GM21367 (cell line): Measurements from ENCODE around the gene SYNE1.

Experiments
- ATAC-seq: cut with Tn5 transposase; IDR thresholded peaks from one replicate; pipeline ENCODE4 v1.9.1; 2021; ENCODE audit not compliant: unreplicated experiment

Gene SYNE1

DNA sequence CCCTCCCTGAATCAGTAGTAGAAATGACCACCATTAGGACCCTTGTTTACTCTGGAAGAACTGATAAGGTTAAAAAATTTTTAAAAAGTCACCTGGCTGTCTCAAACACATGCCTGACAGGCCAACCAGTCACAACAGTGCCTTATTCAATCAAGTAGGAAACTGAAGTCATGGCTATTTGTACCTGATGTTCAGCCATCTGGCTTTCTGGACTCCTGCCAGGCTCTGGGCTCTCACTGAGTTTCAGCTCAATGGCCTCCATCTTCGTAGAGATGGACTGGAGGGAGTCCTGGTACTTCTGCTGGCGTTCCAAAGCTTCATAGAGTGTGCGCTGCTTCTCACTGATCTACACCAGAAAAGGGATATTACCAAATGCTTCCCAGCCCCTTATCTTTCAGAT is 343.8 kb downstream of the SYNE1 start:
- ATAC-seq, result no peak

- ATAC-seq, result no peak
These were observed 344.6 kb downstream of the SYNE1 start for GRCh38 chr6:152292555-152292954.

- no peak for ATAC-seq
These were observed 346.5 kb downstream of the SYNE1 start for GRCh38 chr6:152290693-152291092.

DNA sequence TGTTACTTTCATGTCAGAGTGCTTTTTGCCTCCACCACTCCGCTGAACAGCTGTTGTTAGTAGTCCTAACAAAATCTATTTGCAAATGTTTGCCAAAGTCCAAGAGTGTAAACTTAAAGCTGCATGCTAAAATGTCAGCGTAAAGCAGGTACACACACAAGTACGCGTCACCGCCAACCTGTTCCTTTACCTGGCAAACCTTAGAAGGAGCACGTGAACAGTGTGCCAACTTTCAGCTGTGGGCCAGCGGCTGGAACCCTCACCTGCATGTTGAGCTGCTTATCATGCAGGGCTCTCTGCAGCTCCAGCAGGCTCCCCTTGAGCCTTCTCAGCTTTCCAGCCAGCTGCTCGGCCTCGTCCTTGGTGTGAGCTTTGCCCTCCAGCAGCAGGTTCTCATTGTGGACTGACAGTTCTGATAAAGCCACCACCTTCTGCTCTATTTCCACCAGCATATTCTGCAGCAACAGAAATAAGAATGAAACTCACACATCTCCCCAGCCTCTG is 359.3 kb downstream of the SYNE1 start:
- no peak for ATAC-seq

- no peak for ATAC-seq
These were observed 363.5 kb downstream of the SYNE1 start for GRCh38 chr6:152273638-152274037.

GRCh38 chr6:152273002-152273401 is 364.2 kb downstream of the SYNE1 start:
- ATAC-seq, result no peak

DNA sequence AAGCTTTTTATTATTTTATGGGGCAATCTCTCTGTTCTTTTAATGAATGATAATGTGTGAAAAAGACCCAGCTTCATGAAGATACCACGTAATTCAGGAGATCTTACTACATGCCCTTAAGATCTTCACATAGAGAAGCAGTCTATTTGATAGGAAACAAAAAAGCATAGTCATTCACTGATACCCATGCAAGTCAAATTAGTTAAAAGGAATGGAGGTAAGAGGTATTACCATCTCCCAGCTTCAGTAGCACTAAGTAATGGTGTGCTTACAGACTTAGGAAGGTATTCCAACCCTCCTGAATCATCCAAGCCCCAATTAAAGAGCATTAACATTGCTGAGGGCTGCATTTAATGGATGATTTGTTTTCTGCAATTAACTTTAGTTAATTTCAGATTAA is 364.7 kb downstream of the SYNE1 start:
- no peak for ATAC-seq

DNA sequence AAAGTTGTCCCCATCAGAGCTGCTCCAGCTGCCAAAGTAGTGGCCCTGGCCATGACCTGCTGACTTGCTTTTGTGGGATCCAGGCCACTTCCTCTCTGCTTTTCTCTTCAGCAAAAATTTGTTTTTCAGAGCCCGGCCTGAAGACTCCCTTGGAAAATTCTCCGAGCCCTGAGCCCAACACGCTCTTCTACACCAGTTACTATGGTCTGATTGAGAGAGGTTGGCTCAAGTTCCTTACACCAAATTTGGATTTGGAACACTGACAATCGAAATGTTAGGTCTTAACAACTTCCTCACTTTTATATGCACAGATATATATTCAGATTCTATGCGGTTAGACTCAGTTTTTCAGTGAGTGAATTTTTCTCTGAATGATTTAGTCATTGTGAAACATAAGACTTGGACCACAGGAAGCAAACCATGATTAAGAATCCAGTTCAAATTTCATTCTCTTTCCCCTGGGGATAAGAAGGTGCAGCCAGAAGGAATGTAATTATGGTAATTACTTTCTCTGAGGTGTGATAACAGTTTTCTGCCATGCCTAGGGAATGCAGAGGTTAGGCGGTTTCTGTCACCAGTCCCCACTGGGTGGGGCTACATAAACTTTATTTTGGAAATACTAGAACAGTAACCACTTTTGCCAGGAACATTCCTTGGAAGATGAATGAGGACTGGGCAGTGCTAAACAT is 365.2 kb downstream of the SYNE1 start:
- no peak for ATAC-seq

DNA sequence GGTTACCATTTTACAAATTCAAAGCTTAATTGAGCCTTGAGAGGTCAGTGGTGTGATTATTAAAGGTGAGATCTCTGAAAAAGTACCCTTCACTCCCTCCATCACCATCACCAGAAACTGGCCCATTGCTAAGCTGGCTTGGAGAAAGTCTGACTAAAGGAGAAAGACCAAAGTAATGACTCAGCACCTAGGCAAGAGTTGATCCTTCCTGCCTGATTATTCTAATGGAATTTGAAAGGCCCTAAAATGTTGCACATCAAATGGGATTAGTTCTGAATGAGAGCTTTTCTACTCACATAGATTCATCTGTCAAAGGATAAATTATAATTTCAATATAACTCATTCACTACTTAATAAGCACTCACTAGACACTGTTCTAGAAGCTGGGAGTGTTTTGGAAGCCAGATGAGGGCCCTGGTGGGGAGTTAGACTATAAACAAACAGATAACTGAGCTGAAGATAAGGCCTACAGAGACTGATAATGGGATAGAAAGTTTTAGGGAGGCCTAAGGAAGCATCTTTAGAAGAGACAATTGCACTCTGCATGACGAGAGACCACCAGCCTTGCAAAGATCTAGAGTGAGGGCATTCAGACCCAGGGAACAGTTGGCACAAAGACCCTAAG is 366.7 kb downstream of the SYNE1 start:
- ATAC-seq, result no peak

DNA sequence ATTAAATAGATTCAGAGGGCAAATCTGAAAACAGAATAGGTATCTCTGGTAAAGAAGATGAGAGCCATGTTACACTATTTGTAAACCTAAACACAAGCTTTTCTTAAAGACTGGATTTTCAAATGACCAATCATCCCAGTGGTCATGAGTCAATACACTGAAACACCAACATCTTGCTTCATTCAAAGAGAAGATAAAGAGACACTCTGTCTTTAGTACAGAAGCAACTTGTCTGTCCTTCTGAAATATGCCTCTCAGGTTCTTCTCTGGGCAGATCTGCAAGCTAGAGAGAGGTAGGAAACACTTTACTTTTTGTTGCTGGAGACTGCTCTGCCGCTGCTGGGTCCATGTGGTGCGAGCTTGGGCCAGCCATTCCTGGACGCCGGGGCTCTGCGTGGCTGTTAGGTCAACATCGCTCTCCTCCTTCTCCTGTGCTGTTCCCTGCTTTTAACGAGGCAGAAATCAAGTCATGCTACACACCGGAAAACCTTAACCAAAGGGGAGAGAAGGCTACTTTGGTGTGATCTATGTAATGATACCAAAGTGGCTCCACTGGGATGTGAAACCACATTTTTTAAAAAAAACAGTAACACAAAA is 368.2 kb downstream of the SYNE1 start:
- ATAC-seq, result no peak

- no peak for ATAC-seq
These were observed 369.0 kb downstream of the SYNE1 start for GRCh38 chr6:152267967-152268845.

GRCh38 chr6:152265651-152266050 is 371.5 kb downstream of the SYNE1 start:
- no peak for ATAC-seq

DNA sequence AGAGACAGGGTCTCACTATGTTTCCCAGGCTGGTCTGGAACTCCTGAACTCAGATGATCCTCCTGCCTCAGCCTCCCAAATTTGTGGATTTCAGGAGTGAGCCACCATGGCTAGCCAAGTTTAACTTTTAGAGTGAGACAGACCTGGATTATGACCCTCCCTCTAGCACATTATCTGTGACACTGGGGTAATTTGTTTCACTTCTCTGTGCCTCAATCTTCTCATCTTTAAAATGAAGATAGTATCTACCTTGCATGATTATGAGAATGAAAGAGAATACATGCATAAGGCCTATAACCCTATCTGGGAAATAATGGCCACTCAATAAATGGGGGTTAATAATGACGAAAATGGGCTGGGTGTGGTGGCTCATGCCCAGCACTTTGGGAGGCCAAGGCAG is 373.6 kb downstream of the SYNE1 start:
- no peak for ATAC-seq

DNA sequence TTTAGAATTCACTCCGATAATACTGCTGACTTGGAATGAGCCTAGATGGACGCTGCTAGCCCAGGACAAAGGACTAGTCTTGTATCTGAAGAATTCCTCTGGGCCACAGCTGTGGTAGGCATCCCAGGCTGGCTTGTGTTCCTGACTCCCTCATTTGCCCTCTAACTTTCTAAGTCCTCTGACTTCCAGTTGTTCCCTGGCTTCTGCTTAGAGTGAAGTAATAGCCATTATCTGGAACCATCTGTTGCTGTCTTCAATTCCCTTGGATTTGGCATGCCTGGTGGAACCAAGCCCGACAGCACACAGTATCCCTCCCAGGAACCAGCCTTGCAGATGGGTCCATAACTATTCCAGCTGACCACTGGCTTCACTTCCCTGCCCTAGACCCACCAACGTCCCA is 376.0 kb downstream of the SYNE1 start:
- ATAC-seq, result no peak

- no peak for ATAC-seq
These were observed 377.9 kb downstream of the SYNE1 start for GRCh38 chr6:152259234-152259633.

- ATAC-seq, result no peak
These were observed 379.6 kb downstream of the SYNE1 start for GRCh38 chr6:152257581-152257980.

GRCh38 chr6:152250127-152250526 is 387.0 kb downstream of the SYNE1 start:
- no peak for ATAC-seq

DNA sequence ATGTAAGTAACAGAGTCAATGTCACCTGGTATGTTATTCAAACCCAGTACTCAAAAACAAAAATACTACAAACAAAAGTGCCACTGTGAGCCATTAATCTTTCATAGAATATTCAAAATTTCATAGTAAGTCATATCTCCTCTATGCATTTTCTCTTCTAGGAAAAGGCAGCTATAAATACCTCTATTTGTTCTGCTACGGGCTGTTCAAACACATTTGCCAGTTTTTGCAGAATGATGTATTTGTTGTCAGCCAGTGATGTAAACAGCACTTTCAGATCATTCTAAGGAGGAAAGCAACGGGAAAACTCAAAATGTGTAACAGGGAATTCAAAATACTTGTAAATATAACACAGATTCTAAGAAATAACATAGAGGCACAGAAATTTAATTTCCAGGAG is 388.2 kb downstream of the SYNE1 start:
- ATAC-seq, result no peak

- no peak for ATAC-seq
These were observed 390.4 kb downstream of the SYNE1 start for GRCh38 chr6:152246554-152247337.

DNA sequence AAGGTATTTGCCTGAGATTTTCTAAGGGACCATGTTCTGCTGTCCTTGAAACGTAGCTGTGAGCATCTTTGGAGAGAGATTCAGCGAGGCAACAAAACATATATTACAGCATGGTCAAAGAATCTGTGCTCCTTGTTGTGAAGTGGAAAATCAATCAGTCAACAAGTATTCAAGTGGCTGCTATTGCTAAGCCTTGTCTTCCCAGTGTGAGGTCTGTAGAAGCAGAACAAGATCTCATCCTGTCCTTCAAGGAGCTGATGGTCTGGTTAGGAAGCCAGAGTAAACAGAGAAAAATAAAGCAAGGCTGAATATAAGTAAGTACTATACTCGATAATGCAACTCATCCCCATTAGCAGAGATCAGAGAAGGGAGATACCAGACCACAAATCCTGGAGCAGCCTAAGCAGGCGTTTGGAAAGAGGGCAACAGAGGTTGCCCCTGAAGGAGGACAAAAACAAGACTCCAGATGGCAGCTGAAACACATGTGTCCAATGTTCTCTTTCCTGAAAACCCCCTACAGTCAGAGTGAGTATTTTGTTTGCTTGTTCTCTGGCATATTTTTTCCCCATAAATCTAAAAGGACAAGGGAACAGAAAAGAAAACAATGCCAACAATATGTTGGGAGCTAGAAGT is 392.0 kb downstream of the SYNE1 start:
- ATAC-seq, result no peak
